Measurements from ENCODE around the gene KLHL8. TPM values are rescaled to one million over a fixed set of nuclear protein-coding genes. Genes with fewer than 3 reads are reported as not detected.
"Not testable (repeated sequence)": the region's sequence is repeated elsewhere in the genome, so short reads cannot be mapped to it uniquely, and the experiment has no call there.

KLHL8 gene
- total RNA-seq, 1 donor from 2014 or later: 9.2 TPM

GRCh38 chr4:87179751-87180150 is 40.7 kb downstream of the KLHL8 start:
- no peak for DNase-seq (ENCODE audit: low read depth, low spot score)

DNA sequence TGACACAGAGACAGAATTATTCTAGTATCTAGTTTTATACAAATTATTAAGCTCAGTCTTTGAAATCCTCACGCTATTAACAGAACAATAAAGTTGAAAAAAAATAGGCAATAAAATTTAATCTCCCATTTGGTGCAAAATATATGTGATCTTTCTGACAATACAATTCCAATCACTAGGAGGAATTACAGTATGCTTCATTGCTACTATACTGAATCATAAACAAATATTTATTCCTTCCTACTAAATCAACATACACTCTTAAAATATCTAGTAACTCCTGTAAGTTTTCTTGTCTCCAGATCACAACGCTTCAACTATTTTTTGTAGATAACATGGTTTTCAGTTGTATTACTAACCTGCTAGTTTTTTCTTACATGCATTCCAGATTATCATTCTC is 45.7 kb downstream of the KLHL8 start:
- no peak for DNase-seq (ENCODE audit: low read depth, low spot score)

DNA sequence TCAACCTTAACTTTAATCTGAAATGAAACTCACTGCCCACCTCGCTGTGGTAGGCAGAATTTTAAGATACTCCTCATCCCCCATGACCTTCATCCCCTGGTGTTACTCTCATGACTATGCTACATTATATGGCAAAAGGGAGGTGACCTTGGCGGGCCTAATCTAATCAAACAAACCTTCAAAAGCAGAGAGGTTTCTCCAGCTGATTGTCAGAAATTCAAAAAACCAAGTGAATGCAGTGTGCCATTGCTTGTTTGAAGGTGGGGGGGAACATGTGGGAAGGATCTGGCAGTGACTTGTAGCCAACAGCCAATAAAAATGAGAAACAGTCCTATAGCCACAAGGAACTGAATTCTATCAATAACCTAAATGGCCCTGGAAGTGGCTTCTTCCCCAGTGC is 48.5 kb downstream of the KLHL8 start:
- DNase-seq (ENCODE audit: low read depth, low spot score): no peak

DNA sequence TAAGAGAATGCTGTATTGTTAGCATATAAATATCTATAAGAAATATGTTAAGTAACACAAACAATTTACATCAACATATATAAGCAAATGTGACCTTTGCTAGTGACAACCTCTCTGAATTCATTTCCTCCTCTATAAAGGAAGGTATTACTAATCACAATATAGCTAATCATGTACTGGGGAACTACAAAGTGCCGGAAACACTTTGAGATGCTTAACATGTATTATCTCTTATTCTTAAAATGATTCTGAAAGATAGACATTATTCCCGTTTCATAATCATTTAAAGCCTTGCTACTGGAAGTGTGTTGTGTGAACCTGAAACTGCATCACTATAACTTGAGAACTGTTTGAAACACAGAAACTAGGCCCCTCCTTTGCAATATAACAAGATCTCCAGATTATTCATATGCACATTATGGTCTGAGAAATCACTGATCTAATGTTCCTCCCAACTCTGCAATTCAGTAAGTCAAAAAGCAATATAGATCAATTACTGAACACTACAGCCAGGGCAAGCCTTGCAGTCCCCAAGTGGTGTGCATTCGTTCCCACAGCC is 54.0 kb downstream of the KLHL8 start:
- no peak for DNase-seq (ENCODE audit: low read depth, low spot score)

DNA sequence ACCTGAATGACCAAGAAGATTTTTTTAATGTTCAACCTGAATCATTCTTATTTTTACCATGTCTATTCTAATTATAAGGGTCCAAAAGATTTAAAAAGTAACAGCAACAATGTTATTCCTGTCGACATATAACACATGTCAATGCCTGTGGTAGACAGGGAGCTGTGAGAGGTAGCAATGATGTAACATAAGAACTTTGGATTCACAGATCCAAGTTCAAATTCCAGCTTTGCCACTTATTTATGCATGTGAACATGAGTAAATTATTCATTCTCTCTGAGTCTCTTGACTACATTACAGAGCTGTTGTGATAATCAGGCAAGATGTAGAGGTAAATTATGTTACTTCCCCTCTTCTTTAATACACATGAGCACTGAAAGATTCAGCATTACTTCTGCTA is 54.5 kb downstream of the KLHL8 start:
- DNase-seq (ENCODE audit: low read depth, low spot score): no peak

GRCh38 chr4:87153078-87153870 is 67.1 kb downstream of the KLHL8 start:
- DNase-seq (ENCODE audit: low read depth, low spot score): no peak

- no peak for DNase-seq (ENCODE audit: low read depth, low spot score)
Measured at GRCh38 chr4:87152310-87153041, 67.9 kb downstream of the KLHL8 start.

GRCh38 chr4:87151730-87152129 is 68.7 kb downstream of the KLHL8 start:
- DNase-seq (ENCODE audit: low read depth, low spot score): no peak

DNA sequence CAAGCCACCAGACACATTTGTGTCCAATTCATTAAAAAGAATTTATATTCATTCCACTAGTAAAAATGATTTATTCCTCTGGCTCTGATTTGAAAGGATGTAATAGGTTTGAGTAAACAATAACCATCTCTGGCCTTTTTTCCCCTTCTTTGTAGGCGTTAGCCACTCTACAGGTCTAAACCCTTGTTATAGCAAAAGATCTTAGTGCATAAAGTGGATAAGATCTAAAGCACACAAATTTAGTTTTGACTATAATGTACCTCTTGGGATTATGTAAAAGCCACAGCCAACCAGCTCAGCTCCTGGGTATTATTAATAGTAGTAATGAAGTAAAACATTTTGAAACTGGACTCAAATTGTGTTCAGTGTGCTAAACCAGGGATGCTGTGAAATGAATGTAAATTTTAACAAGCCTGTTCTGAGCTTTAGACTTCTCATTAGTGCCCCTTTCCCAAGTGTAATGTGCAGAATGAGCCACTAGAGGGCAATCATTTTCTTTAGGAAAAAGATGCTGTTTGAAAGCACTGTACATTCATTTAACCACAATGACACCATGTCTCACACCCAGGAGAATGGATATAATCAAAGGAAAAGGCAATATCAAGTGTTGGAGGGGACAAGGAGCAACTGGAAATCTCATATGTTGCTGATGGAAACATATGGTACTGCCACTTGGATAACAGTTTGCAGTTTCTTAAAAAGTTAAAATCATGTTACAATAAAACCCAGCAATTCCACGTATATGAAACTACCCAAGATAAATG is 69.7 kb downstream of the KLHL8 start:
- DNase-seq (ENCODE audit: low read depth, low spot score): peak; percentile 26

DNA sequence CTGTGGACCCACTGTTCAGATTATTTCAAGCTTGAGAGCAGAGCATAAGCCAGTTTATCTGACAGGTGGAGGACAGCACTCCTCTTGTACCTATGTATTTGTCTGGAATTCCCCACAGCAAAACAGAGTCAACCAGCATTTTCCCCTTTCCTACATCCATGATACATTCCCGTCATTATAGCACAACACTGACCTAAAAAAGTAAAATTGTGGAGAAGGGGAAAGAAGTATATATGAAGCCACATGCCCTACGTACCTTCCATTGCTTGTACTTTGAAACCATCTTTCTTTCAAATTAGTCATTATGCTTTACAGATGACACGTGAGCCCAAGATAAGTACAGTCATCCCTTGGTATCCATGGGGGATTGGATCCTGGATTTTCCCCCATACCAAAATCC is 73.3 kb downstream of the KLHL8 start:
- no peak for DNase-seq (ENCODE audit: low read depth, low spot score)

- DNase-seq (ENCODE audit: low read depth, low spot score): not testable (repeated sequence)
Measured at GRCh38 chr4:87145934-87146333, 74.5 kb downstream of the KLHL8 start.

GRCh38 chr4:87144356-87144755 is 76.1 kb downstream of the KLHL8 start:
- no peak for DNase-seq (ENCODE audit: low read depth, low spot score)

DNA sequence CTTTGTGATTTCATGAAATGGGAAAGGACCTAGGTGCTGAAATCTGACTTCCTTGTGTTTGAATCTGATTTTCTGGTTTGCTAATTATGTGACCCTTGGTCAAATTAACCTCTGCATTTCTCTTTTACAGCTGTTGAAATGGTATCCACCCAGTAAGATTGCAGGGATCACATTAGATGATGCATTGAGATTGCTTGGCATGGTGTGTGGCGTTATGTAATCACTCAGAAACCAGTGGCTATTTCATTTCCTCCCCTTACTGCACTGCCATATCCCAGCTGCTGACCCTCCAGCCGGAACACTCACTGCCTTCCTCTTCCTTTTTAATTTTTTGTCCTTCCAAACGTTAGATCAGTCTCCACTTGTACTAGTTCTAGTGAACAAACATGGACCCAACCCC is 79.0 kb downstream of the KLHL8 start:
- DNase-seq (ENCODE audit: low read depth, low spot score): no peak

DNA sequence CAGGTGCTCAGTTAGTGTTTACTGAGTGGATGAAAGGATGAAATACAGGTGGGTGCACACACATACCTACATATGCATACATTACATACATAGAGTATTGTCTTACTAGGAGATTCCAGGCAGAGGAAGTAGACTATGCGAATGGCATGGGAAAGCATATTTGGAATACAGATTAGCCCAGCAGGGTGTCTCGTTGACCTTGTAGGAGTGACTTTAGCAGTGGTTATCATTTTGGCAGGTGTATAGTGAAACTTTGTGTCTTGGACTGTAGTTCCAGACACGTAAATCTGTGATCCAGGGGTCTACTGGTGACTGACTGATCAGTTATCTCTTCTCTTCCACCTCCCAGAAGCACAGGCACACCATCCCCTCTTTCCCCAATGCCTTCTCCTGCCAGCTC is 86.3 kb downstream of the KLHL8 start:
- DNase-seq (ENCODE audit: low read depth, low spot score): no peak

DNA sequence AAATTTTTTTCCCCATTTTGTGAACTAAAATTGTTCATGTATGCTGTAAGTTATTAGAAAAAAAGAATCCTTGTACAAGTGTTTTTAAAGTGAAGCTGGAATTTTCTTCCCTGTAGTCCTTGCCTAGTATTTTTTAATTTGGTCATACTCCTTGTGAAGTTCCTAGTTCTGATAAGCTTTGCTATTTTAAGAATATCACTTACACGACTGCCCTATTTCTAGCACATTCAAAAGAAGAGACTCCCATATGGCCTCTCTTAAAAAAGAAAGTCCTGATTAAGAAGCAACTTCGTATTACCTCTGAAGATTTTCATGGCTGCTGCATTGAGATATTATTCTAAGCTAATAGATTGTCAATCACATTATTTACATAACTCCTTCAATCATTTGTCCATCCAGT is 87.2 kb downstream of the KLHL8 start:
- DNase-seq (ENCODE audit: low read depth, low spot score): no peak

DNA sequence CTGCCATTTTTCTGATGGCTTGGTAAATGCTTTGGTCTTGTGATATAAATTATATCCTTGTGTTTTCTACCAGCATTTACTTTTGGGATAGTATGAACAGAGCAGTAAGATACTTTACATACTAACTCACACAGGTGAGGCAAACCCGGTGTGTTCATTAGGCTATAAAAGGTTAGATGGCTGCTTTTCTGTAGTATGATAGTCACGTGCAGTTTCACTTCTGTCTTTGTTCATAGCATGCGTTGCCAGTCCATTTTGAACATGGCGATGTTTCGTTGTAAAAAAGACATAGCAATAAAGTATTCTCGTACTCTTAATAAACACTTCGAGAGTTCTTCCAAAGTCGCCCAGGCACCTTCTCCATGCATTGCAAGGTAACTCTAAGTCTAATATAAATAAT is 88.4 kb downstream of the KLHL8 start:
- no peak for DNase-seq (ENCODE audit: low read depth, low spot score)

DNA sequence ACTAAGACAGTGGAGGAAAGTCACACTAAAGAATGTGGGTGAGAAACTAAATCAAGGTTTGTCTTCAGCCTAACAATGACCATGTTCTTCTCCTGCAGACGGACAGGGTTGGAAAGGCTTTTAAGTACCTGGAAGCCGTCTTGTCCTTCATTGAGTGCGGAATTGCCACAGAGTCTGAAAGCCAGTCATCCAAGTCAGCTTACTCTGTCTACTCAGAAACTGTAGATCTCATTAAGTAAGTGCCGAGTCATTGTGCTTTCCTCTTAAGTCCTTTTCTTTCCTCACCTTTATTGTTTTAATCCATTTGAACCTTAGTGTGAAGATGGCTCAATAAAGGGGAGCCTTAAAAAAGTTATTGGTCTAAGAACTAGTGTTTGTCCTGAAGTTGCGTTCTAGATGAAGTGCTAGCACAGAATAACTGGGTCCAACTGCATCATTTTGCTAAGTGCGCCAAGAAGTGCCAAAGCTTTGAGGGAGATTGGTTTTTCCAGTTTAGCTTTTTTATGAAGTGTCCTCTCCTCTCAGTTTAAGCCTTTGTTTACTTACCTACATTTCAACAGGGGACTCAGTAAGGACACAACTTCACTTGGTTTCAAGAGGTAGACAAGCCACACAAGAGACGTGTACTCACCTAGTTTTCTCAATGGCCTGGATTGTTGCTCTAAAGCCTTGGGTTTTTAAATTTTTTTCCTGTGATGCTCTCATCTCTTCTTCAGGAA is 89.3 kb downstream of the KLHL8 start:
- no peak for DNase-seq (ENCODE audit: low read depth, low spot score)

GRCh38 chr4:87129681-87130080 is 90.7 kb downstream of the KLHL8 start:
- DNase-seq (ENCODE audit: low read depth, low spot score): no peak

DNA sequence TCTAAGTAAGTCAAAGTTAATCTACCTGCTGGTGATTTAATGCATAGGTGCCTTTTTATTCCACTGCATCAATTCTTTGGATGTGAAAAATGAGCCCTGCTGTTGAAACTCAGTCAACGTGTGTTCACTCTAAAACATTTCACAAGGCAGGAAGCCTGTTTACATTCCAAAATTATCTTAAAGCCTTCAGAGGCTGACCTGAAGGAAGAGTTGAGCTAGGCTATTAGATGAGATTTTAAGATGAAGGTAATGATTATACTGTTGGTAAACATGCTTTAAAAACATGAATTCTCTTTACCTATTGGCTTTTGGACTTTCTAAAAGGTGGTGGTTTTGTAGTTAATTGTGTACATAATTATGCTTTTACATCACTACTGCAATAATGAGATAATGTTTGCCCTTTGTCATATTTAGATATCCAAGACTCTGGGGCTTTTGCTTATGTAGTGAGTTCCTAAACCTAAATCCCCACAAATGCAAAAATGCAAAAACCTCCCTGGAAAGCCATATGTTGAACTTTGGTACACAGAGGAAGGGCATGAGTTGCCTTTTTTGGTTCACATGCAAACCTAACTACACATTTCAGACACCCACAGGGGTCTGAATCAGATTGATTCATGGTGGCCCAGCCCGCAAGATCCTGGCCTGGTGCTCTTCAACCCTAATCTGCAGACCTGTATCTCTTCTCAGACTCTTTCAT is 92.3 kb downstream of the KLHL8 start:
- no peak for DNase-seq (ENCODE audit: low read depth, low spot score)

- no peak for DNase-seq (ENCODE audit: low read depth, low spot score)
Measured at GRCh38 chr4:87126056-87126455, 94.4 kb downstream of the KLHL8 start.

GRCh38 chr4:87122252-87122651 is 98.2 kb downstream of the KLHL8 start:
- DNase-seq (ENCODE audit: low read depth, low spot score): no peak

All from pulmonary artery endothelial cell (primary cell).